ENCODE results near the gene ABCB1.

The ABCB1 gene

DNA sequence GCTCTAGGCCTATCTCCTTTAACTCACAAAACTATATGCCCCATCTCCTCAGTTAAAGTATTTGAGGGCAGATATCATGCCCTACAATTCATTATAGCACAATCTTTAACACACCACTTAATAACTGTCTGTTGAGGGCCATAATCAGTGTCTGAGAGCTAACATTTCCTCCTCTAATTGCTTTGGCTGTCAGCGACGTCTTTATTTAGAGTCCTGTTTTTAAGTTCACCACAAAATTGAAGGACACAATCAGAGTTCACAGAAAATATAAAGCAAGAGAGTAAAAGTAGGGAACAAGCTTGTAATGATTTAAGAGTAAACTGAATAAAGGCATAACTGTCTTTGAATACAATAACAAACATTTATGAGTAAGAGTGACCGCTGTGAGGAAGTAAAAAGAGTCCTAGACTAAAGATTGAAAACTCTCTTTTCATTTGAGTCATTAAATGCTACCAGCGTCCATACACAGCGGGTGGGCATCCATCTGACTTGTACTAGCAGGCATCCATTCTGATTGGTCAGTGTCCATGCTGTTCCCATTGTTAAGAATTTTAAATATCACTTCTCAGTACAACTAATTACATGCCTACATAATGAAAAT, 86.8 kb downstream of the ABCB1 start:
- POLR2A ChIA-PET (ENCODE audit: low non-redundant PET): no interaction called here
- CTCF ChIA-PET: no interaction called here
- no peak overlapping the region for H3K27ac ChIP-seq

DNA sequence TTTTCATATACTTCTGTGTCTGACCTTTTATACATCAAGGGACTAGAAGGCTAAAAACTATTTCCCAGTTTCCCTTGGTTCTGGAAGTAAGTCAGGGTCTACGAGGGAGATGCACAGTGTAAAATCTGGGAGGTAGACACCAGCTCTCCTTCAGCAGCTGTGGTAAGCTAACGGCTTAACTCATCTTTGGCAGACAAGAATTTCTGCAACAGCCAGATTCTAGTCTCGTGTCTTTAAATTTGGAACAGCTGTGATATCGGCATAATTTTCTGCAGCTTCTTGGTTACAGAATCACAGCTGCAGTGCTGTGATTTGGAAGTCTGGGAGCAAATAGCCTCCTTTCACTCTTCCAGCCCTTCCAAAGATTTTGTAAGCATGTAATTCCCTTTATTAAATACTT, 87.8 kb downstream of the ABCB1 start:
- POLR2A ChIA-PET (ENCODE audit: low non-redundant PET): no interaction called here
- CTCF ChIA-PET: no interaction called here
- DNase-seq (ENCODE audit: low spot score): no peak
- H3K27ac ChIP-seq: no peak overlapping the region
- TF ChIP-seq, protein P1, sequence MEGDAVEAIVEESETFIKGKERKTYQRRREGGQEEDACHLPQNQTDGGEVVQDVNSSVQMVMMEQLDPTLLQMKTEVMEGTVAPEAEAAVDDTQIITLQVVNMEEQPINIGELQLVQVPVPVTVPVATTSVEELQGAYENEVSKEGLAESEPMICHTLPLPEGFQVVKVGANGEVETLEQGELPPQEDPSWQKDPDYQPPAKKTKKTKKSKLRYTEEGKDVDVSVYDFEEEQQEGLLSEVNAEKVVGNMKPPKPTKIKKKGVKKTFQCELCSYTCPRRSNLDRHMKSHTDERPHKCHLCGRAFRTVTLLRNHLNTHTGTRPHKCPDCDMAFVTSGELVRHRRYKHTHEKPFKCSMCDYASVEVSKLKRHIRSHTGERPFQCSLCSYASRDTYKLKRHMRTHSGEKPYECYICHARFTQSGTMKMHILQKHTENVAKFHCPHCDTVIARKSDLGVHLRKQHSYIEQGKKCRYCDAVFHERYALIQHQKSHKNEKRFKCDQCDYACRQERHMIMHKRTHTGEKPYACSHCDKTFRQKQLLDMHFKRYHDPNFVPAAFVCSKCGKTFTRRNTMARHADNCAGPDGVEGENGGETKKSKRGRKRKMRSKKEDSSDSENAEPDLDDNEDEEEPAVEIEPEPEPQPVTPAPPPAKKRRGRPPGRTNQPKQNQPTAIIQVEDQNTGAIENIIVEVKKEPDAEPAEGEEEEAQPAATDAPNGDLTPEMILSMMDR (conservative IDR thresholded peaks at IDR 0.05; ENCODE audit: low read depth): no peak

More for the DNA sequence above, 86.8 kb downstream of the ABCB1 start:
- DNase-seq (ENCODE audit: low spot score): no peak
- TF ChIP-seq, protein P1 (conservative IDR thresholded peaks at IDR 0.05; ENCODE audit: low read depth): no peak

DNA sequence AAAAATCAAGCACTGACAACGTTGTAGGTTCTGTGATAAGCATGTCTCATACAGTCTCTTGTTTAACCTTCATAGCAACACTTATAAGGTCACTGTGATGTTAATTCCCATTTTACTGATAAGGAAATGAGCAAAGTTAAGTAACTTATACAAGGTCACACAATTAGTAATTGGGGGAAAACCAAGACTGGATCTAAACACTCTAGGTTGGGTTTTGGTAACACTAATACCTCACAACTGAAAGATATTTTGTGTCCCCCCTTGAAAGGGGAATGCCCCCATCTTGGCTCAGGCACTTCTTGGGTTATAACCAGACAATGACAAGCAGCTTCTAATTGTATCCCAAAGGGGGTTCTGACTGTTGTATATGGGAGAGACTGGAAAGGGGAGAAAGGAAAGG, 89.2 kb downstream of the ABCB1 start:
- POLR2A ChIA-PET (ENCODE audit: low non-redundant PET): no interaction called here
- DNase-seq (ENCODE audit: low spot score): no peak
- H3K27ac ChIP-seq: no peak overlapping the region
- CTCF ChIA-PET: interaction anchor here (0.7 kb wide), 1 partner anchor 594 kb away, joined by 3 read pairs; no protein-coding TSS in a partner anchor
- TF ChIP-seq, protein P1 (conservative IDR thresholded peaks at IDR 0.05; ENCODE audit: low read depth): no peak

DNA sequence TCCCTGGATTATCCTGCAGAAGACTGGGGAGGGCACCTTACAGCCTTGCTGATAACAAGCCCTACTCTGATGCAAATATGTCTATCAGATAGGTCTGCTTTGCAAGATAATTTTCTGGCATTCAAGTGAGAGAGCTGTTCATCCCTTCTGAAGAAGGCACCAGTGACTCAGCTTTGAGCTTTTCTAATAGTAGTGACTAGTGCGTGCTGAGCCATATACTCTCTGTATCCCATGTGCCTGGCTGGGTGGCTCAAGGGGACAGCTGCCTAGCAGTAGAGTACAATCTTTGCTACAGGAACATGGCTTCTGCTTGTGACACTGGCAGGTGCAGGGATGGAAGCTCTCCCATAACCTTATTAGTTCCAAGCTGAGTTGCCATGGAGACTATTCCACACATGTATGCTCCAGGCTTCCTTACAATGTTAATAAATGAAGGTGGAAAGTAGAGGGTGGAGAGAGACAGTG, 90.2 kb downstream of the ABCB1 start:
- ChIA-PET POLR2A (ENCODE audit: low non-redundant PET) (no interaction called here), CTCF (no interaction called here)
- DNase-seq (ENCODE audit: low spot score): no peak
- TF ChIP-seq, protein P1 (conservative IDR thresholded peaks at IDR 0.05; ENCODE audit: low read depth): no peak
- no peak overlapping the region for H3K27ac ChIP-seq

DNA sequence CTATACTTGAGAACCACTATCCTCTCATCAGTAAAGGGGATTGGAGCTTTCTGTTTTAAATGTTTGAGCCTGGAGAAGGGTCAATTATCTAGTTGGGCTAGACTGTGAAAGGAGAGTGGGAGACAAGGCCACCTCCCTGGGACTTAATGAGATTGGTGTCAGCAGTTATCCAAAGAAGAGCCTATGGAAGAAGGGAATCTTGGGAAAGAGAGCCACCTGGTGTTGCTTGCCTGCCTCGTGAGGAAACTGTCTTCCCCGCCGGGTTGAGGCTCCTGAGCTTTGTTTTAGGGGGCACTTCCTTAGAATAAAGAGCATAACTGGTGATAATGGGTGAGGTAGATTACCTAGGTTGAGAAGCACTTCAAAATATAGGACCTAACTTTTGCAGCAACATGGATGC, 93.2 kb downstream of the ABCB1 start:
- H3K27ac ChIP-seq: no peak overlapping the region
- ChIA-PET CTCF (interaction anchor here (1.2 kb wide), 2 partner anchors 458 to 663 kb away, joined by 3 to 5 read pairs; no protein-coding TSS in a partner anchor), POLR2A (ENCODE audit: low non-redundant PET) (no interaction called here)
- no peak for DNase-seq (ENCODE audit: low spot score)
- TF ChIP-seq, protein P1 (conservative IDR thresholded peaks at IDR 0.05; ENCODE audit: low read depth): no peak

DNA sequence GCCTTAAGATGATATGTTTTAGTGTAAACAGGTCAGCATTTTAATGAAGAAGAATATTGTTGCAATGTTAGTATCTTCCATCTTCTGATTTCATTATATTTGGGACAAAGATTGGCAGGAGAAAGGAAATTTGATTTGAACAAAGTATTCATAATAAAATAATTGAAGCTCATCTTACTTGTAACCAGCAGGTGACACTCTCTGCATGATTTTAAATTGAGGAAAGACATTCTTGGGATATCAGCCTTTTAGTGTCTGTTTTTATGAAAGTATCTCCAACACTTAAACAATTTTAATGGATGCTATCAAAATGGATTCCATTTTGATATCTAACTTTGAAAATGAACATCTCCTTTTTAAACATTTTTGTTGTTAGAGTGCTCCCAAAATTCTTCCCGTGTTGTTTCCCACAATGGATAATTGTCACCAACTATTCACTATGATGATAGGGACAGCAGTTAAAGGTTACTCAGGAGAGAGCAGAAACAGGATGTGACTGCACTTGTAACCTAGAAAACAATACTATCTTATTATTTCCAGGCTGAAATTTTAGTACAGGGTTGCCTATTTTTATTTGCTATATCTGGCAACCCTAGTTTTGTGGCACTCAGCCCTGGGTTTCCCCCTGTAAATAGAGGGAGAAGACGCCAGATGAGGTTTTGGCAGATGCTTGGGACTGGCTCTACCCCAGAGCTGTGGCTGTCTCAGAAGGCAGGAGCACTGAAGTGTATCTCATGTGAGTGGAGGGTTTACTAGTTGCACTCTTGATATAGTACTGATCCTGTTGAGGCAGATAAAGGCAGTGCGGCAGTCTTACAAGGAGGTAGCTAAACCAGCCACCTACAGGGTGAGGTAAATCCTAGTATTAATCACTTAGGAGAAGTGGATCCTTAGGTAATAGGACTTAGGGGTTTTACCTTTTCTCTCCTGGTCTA, 94.2 kb downstream of the ABCB1 start:
- ChIA-PET CTCF (interaction anchor here (0.6 to 1.2 kb wide), 6 partner anchors 87 to 899 kb away, joined by 3 to 5 read pairs (median 4); no protein-coding TSS in a partner anchor), POLR2A (ENCODE audit: low non-redundant PET) (no interaction called here)
- TF ChIP-seq, protein P1 (conservative IDR thresholded peaks at IDR 0.05; ENCODE audit: low read depth): peak; percentile 56
- H3K27ac ChIP-seq: no peak overlapping the region
- peak; percentile 12 for DNase-seq (ENCODE audit: low spot score)
